HepG2 (cell line): ENCODE measurements around the gene ATP6V0E1. TPM values are rescaled to one million over a fixed set of nuclear protein-coding genes. Genes with fewer than 3 reads are reported as not detected.

Source experiments
- CENPX ChIP-seq: sonication (generic); formaldehyde crosslinking; IDR thresholded peaks from 2 replicates; pipeline ENCODE4 v1.9.0; 2021; ENCODE audit warnings: mild to moderate bottlenecking, missing genetic modification reagents, moderate library complexity
- CREM ChIP-seq, 2 experiments: sonication (generic) in 1 of 2; formaldehyde crosslinking in 1 of 2; IDR thresholded peaks; 2 replicates each; pipeline versions ENCODE4 v1.4.0 to v1.6.1; 2016 to 2020; ENCODE audit warnings: antibody characterized with exemption in 1 of 2, mild to moderate bottlenecking in 1 of 2, missing genetic modification reagents in 1 of 2
- FOXC1 ChIP-seq: sonication (generic); formaldehyde crosslinking; IDR thresholded peaks from 2 replicates; pipeline ENCODE4 v1.8.0; 2022; ENCODE audit warnings: mild to moderate bottlenecking, missing genetic modification reagents, borderline replicate concordance
- GABPB1 ChIP-seq: IDR thresholded peaks from 2 replicates; pipeline ENCODE4 v1.6.1; 2016; ENCODE audit warnings: mild to moderate bottlenecking, missing genetic modification reagents, moderate library complexity, missing compliant biosample characterization
- NFYC ChIP-seq: IDR thresholded peaks from 2 replicates; pipeline ENCODE4 v1.6.1; 2016; ENCODE audit warnings: missing genetic modification reagents, missing compliant biosample characterization
- RFXAP ChIP-seq: sonication (generic); formaldehyde crosslinking; IDR thresholded peaks from 2 replicates; pipeline ENCODE4 v1.4.0; 2020; ENCODE audit warnings: missing genetic modification reagents, borderline replicate concordance
- RORA ChIP-seq: sonication (generic); formaldehyde crosslinking; IDR thresholded peaks from 2 replicates; pipeline ENCODE4 v1.5.0; 2020; ENCODE audit warnings: mild to moderate bottlenecking, missing genetic modification reagents, moderate library complexity
- SETDB1 ChIP-seq: sonication (generic); formaldehyde crosslinking; IDR thresholded peaks from 2 replicates; pipeline ENCODE4 v1.5.1; 2020; ENCODE audit warnings: missing genetic modification reagents, mild to moderate bottlenecking, borderline replicate concordance
- SMAD1 ChIP-seq: sonication (generic); formaldehyde crosslinking; IDR thresholded peaks from 2 replicates; pipeline ENCODE4 v1.4.0; 2020; ENCODE audit warnings: missing genetic modification reagents, low read depth, mild to moderate bottlenecking, borderline replicate concordance
- TGIF2 ChIP-seq: IDR thresholded peaks from 2 replicates; pipeline ENCODE4 v1.6.1; 2016; ENCODE audit warnings: control low read depth, missing compliant biosample characterization
- ZBTB38 ChIP-seq: sonication (generic); formaldehyde crosslinking; IDR thresholded peaks from 2 replicates; pipeline ENCODE4 v1.5.1; 2020; ENCODE audit warnings: mild to moderate bottlenecking, missing genetic modification reagents
- ZBTB7B ChIP-seq: sonication (generic); formaldehyde crosslinking; IDR thresholded peaks from 2 replicates; pipeline ENCODE4 v1.4.0; 2020; ENCODE audit warnings: missing genetic modification reagents
- ZFP36L2 ChIP-seq: sonication (generic); formaldehyde crosslinking; IDR thresholded peaks from 2 replicates; pipeline ENCODE4 v1.4.0; 2020; ENCODE audit warnings: missing genetic modification reagents
- ZFP90 ChIP-seq: sonication (generic); formaldehyde crosslinking; IDR thresholded peaks from 2 replicates; pipeline ENCODE4 v1.8.0; 2022; ENCODE audit warnings: missing genetic modification reagents, mild to moderate bottlenecking, inconsistent platforms, borderline replicate concordance
- ZMYM4 ChIP-seq: sonication (generic); formaldehyde crosslinking; IDR thresholded peaks from 2 replicates; pipeline ENCODE4 v1.8.1; 2023; ENCODE audit warnings: mild to moderate bottlenecking, missing genetic modification reagents
- ZNF256 ChIP-seq: sonication (generic); formaldehyde crosslinking; conservative IDR thresholded peaks from 2 replicates; pipeline ENCODE4 v1.4.0; 2020; ENCODE audit warnings: missing genetic modification reagents
- ZNF343 ChIP-seq: sonication (generic); formaldehyde crosslinking; IDR thresholded peaks from 2 replicates; pipeline ENCODE4 v1.4.0; 2020; ENCODE audit warnings: mild to moderate bottlenecking, missing genetic modification reagents
- ZNF777 ChIP-seq: sonication (generic); formaldehyde crosslinking; IDR thresholded peaks from 2 replicates; pipeline ENCODE4 v1.4.0; 2020; ENCODE audit warnings: missing genetic modification reagents
- polyA plus RNA-seq, 8 experiments: library from polyadenylated mRNA; depleted of rRNA in 3 of 8; stranded (reverse) in 7 of 8; unstranded in 1 of 8; fragments of >200 nt; fragmentation: Illumina TruSeq in 4 of 8; extraction: Trizol in 4 of 8; gene quantifications; 2 replicates each; pipeline versions ENCODE4 v1.2.1 to v1.2.3, GENCODE V29; 2011 to 2016; ENCODE audit warnings: low read depth in 4 of 8, missing spikeins in 1 of 8, mixed read lengths in 1 of 8; ENCODE audit not compliant: insufficient read depth in 1 of 8
- total RNA-seq, 5 experiments: library from RNA; depleted of rRNA; stranded (reverse); fragments of >200 nt; fragmentation: Illumina TruSeq; extraction: Trizol; gene quantifications; 2 replicates each; pipeline ENCODE4 v1.2.3, GENCODE V29; 2016; ENCODE audit warnings: low read depth in 1 of 5
- TF ChIP-seq, protein P1 (sequence below): sonication (generic); formaldehyde crosslinking; IDR thresholded peaks from 2 replicates; pipeline ENCODE4 v1.4.0; 2020; ENCODE audit warnings: missing genetic modification reagents
- TF ChIP-seq, protein P2 (sequence below): sonication (generic); formaldehyde crosslinking; IDR thresholded peaks from 2 replicates; pipeline ENCODE4 v1.8.1; 2023; ENCODE audit warnings: mild to moderate bottlenecking, missing genetic modification reagents, borderline replicate concordance
- TF ChIP-seq, protein P3 (sequence below): sonication (generic); formaldehyde crosslinking; IDR thresholded peaks from 2 replicates; pipeline ENCODE4 v1.4.0; 2020; ENCODE audit warnings: missing genetic modification reagents
- TF ChIP-seq, protein P4 (sequence below): sonication (generic); formaldehyde crosslinking; IDR thresholded peaks from 2 replicates; pipeline ENCODE4 v1.5.0; 2020; ENCODE audit warnings: missing genetic modification reagents

The ATP6V0E1 gene
- total and polyA plus RNA-seq, 2 of the 13 experiments (the other 11 are each of a cell fraction or from before 2014, with no cell fraction given) = 143 to 215 TPM

DNA sequence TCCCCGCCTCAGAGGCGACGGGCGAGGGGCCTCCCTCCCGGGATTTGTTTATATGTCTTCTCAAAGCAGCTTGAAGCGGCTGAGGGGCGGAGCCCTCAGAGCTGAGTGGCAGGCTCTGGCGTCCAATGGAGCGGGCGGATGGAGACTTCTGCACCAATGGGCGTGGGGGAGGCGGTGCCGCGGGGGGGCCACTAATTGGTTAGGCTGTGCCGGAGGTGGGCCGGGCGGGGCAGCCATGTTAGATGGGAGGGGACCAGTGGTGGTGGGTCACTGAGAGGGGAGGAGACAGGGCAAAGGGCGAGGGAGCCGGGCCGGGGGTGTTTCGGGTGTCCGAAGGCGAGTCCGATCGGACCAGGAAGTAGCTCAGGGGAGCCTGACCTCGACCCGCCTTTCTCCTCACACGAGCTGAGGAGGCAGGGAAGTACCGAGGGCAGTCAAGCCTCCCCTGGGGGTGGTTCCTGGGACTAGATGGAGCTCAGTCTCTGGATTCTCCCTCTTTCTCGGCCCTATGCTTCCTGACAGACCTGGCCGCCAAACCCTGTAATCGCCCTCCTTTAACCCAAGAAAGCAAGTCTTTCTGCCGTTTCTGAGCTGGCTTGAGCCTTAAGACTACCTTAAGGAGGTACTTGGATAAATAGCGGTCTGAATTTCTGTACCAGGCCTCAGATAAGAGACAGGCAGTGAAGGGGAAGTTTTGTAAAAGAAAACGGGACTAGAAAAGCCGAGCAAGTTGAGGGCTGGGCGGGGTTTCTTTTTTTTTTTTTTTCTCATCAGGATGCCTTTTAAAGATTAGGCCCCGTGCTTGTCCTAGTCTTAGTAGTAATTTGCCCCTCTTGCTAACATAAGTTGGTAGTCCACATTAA, 73.7 kb downstream of the ATP6V0E1 start (continued):
- TF ChIP-seq, protein P1, sequence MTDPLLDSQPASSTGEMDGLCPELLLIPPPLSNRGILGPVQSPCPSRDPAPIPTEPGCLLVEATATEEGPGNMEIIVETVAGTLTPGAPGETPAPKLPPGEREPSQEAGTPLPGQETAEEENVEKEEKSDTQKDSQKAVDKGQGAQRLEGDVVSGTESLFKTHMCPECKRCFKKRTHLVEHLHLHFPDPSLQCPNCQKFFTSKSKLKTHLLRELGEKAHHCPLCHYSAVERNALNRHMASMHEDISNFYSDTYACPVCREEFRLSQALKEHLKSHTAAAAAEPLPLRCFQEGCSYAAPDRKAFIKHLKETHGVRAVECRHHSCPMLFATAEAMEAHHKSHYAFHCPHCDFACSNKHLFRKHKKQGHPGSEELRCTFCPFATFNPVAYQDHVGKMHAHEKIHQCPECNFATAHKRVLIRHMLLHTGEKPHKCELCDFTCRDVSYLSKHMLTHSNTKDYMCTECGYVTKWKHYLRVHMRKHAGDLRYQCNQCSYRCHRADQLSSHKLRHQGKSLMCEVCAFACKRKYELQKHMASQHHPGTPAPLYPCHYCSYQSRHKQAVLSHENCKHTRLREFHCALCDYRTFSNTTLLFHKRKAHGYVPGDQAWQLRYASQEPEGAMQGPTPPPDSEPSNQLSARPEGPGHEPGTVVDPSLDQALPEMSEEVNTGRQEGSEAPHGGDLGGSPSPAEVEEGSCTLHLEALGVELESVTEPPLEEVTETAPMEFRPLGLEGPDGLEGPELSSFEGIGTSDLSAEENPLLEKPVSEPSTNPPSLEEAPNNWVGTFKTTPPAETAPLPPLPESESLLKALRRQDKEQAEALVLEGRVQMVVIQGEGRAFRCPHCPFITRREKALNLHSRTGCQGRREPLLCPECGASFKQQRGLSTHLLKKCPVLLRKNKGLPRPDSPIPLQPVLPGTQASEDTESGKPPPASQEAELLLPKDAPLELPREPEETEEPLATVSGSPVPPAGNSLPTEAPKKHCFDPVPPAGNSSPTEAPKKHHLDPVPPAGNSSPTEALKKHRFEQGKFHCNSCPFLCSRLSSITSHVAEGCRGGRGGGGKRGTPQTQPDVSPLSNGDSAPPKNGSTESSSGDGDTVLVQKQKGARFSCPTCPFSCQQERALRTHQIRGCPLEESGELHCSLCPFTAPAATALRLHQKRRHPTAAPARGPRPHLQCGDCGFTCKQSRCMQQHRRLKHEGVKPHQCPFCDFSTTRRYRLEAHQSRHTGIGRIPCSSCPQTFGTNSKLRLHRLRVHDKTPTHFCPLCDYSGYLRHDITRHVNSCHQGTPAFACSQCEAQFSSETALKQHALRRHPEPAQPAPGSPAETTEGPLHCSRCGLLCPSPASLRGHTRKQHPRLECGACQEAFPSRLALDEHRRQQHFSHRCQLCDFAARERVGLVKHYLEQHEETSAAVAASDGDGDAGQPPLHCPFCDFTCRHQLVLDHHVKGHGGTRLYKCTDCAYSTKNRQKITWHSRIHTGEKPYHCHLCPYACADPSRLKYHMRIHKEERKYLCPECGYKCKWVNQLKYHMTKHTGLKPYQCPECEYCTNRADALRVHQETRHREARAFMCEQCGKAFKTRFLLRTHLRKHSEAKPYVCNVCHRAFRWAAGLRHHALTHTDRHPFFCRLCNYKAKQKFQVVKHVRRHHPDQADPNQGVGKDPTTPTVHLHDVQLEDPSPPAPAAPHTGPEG (CRISPR knock-in tag) = 0 out of 2 replicates have a peak, but pooled peaks have one; percentile 42
- TF ChIP-seq RFXAP (CRISPR knock-in tag) (peak; percentile 48; the same call in 1 of the 2 replicates), GABPB1 (peak; percentile 93), CREM (IDR thresholded peaks at IDR 0.05) (peak; percentile 65), CREM (CRISPR knock-in tag; IDR thresholded peaks at IDR 0.05) (no peak), ZMYM4 (CRISPR knock-in tag) (peak; percentile 56; the same call in 1 of the 2 replicates), FOXC1 (CRISPR knock-in tag) (no peak), ZBTB38 (CRISPR knock-in tag) (no peak), SMAD1 (CRISPR knock-in tag) (no peak), TGIF2 (CRISPR knock-in tag) (peak; percentile 77; the same call in 1 of the 2 replicates), ZNF256 (CRISPR knock-in tag) (no peak), CENPX (CRISPR knock-in tag) (no peak), ZFP36L2 (CRISPR knock-in tag) (no peak), NFYC (peak; percentile 96), ZBTB7B (peak; percentile 36; the same call in 1 of the 2 replicates), ZFP90 (no peak), ZNF343 (CRISPR knock-in tag) (no peak), SETDB1 (no peak), ZNF777 (CRISPR knock-in tag) (no peak), RORA (CRISPR knock-in tag) (no peak)
- TF ChIP-seq, protein P2, sequence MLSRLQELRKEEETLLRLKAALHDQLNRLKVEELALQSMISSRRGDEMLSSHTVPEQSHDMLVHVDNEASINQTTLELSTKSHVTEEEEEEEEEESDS (CRISPR knock-in tag) = no peak
- TF ChIP-seq, protein P3, sequence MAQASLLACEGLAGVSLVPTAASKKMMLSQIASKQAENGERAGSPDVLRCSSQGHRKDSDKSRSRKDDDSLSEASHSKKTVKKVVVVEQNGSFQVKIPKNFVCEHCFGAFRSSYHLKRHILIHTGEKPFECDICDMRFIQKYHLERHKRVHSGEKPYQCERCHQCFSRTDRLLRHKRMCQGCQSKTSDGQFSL (CRISPR knock-in tag) = no peak; the same call in 1 of the 2 replicates
- TF ChIP-seq, protein P4, sequence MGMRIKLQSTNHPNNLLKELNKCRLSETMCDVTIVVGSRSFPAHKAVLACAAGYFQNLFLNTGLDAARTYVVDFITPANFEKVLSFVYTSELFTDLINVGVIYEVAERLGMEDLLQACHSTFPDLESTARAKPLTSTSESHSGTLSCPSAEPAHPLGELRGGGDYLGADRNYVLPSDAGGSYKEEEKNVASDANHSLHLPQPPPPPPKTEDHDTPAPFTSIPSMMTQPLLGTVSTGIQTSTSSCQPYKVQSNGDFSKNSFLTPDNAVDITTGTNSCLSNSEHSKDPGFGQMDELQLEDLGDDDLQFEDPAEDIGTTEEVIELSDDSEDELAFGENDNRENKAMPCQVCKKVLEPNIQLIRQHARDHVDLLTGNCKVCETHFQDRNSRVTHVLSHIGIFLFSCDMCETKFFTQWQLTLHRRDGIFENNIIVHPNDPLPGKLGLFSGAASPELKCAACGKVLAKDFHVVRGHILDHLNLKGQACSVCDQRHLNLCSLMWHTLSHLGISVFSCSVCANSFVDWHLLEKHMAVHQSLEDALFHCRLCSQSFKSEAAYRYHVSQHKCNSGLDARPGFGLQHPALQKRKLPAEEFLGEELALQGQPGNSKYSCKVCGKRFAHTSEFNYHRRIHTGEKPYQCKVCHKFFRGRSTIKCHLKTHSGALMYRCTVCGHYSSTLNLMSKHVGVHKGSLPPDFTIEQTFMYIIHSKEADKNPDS (CRISPR knock-in tag) = no peak
